ENCODE data around the gene DENND1A.
A peak's percentile ranks its signal among the peaks of the same experiment; 100 is the strongest.

DENND1A gene

GRCh38 chr9:123551734-123552133 lies 378.2 kb downstream of the DENND1A start:
- no peak overlapping the region for H3K4me3 ChIP-seq (ENCODE audit: low read depth, low read length)

GRCh38 chr9:123550797-123551196 lies 379.1 kb downstream of the DENND1A start:
- no peak for TF ChIP-seq CTCF (IDR thresholded peaks at IDR 0.05; ENCODE audit: low read depth, low read length)
- no peak overlapping the region for H3K4me3 ChIP-seq (ENCODE audit: low read depth, low read length)

More at GRCh38 chr9:123551734-123552133, 378.2 kb downstream of the DENND1A start:
- TF ChIP-seq CTCF (IDR thresholded peaks at IDR 0.05; ENCODE audit: low read depth, low read length) = no peak

- H3K4me3 ChIP-seq (ENCODE audit: low read depth, low read length) = no peak overlapping the region
- no peak for TF ChIP-seq CTCF (IDR thresholded peaks at IDR 0.05; ENCODE audit: low read depth, low read length)
These were observed 379.9 kb downstream of the DENND1A start for GRCh38 chr9:123550012-123550411.

DNA sequence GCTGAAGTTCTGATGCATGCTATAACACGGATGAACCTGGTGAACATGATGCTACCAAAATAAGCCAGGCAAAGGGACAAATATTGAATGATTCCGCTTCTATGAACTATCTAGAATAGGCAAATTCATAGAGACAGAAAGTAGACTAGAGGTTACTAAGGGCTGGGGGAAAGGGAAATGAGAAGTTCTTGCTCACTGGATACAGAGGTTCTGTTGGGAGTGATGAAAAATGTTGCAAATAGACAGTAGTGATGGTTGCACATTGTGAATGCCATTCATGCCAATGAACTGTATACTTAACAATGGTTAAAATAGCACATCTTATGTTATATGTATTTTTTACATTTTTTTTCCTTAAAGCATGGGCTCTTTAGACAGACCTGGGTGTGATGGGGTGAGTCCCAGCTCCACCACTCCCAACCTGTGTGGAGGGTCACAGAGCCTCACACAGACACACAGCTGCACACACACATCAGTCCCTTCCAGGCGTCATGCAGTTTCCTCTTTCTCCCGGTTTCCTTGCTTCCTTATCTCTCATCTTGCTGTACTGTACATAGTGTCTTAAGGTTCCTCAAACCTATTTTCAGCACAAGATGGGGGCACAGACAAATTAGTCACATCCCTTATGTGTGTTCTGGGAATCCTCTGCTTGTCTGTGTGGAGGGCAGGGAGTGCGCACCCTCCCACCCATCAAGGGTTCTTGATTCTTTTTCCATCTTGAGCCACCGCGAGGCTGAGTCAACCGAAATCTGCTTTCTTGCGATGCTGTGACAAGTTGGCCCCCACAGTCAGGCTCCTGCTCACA lies 381.0 kb downstream of the DENND1A start:
- no peak for TF ChIP-seq CTCF (IDR thresholded peaks at IDR 0.05; ENCODE audit: low read depth, low read length)
- no peak overlapping the region for H3K4me3 ChIP-seq (ENCODE audit: low read depth, low read length)

DNA sequence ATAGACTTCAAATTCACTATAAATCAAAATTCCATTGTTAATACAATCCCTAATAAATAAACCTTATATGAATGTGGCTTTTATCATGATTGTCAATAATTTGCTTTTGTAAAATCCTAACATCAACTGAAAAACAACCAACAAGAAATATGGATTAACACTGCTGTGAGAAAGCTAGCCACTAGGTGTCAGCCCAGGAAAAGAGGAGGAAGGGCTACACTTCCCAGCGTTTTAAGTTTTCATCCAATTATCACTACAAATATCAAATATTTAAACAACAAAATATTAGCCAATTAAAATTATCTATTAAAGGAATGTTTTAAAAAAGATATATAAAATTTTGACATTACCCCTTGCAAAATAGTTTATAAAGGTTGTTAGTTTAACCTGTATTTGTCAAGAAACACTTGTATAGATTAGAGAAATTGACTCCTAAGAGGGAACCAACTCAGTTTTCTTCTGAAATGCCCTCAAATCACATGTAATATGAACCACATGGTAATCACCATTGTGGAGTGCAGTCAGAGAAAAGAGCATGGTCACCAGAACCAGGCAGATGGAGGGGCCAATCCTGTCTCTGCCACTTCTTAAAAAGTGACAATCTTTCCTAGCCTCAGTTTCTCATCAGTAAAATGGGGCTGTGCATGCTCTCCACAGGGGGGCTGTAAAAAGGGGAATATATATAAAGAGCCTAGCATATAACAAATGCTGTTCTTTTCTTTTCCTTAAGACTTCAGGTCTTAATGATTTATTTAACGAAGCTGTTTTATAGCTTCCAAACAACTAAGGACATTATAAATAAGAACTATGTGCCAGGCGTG lies 385.7 kb downstream of the DENND1A start:
- TF ChIP-seq CTCF (IDR thresholded peaks at IDR 0.05; ENCODE audit: low read depth, low read length) = peak; percentile 75
- no peak overlapping the region for H3K4me3 ChIP-seq (ENCODE audit: low read depth, low read length)

GRCh38 chr9:123543492-123543891 lies 386.4 kb downstream of the DENND1A start:
- no peak overlapping the region for H3K4me3 ChIP-seq (ENCODE audit: low read depth, low read length)
- TF ChIP-seq CTCF (IDR thresholded peaks at IDR 0.05; ENCODE audit: low read depth, low read length) = no peak
